Cerebellar cortex (tissue), 1 donor: ENCODE results near the gene SAMD4A.

ENCODE experiments used
- DNase-seq: peaks from one replicate; pipeline ENCODE4 v3.0.0-alpha.2; 2015; ENCODE audit warnings: low spot score

The SAMD4A gene

GRCh38 chr14:54763761-54764160, 196.8 kb downstream of the SAMD4A start:
- DNase-seq: no peak

DNA sequence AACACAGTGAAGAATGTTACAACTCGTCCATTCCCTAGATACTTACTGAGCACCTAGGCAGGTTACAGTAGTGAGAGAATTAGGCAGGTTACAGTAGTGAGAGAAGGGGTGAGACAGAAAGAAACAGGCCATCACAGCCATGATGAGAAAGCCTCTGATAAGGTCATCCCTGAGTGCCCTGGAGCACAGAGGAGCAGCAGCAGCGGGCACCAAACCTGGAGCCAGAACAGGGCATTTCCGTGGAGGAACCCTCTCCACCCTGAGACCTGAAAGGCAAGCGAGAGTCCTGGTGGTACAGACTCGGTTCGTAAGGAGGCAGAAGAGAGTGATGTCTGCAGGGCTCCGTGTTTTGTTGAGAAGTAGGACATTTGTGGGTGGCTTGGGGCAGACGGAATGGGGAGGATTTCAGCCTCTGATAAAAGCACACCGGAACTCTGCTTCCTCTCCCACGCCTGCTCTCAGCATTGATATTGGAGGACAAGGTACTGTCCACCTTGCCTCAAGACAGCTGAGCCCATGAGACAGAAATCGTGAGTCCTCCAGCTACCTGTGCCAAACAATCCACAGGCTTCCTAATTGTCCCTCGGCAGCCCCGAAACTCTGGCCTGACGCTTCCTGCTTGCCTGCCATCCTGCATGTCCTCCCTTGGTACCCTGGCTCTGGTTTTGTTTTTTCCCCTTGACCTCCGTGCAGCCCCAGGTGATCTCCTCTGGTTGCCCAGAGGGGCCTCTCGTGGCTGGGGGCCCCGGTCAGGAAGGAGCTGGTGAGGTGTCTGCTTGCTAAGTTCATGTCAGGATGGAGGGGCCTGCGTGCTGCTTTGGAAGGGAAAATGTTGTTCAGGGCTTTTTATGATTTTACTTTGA, 199.6 kb downstream of the SAMD4A start:
- no peak for DNase-seq

GRCh38 chr14:54767139-54767431, 200.2 kb downstream of the SAMD4A start:
- no peak for DNase-seq

DNA sequence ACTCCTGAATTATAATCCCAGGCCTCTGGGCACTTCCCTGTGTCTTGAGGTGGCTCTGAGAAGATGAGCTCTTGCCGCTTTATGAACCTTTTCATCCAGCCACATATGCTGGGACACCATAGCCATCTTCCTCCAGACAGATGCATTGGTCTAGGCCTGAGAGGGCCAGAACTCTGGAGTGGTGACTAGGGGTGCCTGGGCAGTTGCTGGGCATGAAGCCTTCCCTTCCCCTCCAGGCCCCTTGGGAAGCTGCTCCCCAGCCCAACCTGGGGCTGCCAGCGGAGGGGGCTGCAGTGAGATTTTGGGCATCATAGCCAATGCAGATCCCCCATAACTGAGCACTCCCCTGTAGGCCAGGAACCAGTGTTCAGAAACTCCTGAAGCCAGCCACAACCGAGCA, 200.5 kb downstream of the SAMD4A start:
- no peak for DNase-seq

- no peak for DNase-seq
Measured at GRCh38 chr14:54768501-54769129, 201.7 kb downstream of the SAMD4A start.

DNA sequence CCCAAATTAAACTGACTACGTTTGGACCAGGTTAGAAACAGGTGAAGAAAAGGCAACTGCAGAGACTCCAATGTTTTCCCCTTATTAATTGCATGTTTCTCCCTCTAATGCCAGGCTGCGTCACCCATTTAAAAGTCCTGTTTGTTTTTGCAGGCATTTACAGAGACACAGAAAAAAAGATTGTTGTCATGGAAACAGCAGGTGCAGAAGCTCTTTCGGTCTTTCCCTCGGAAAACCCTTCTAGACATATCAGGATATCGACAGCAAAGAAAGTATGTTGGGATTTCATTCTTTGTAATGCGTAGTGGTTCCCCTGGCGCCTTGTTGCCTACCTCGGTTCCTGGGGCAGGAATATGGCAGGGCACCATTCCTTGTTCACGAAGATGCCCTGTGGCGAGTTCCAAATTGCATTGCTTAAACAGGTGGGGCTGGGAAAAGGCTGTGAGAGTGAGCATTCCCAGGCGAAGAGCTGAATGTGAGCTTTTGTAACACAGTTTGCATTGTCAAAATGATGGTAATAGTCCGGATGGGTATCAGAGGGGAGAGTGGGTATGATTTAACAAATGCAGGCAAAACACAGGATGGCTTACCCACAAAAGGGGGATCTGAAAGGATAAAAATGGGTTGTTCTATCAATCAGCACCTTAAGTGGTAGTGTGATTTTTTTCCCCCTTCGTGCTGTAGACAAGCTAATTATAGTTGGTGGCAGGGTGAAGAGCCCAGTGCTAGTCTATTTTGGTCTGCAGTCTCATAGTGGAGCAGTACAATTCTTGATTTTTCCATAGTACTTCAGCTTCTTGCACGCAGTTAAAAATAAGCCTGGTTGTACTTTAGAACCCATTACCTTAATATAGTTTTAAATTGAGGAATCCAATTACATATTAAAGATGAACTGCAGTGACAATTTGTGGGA, 203.3 kb downstream of the SAMD4A start:
- DNase-seq: no peak

DNA sequence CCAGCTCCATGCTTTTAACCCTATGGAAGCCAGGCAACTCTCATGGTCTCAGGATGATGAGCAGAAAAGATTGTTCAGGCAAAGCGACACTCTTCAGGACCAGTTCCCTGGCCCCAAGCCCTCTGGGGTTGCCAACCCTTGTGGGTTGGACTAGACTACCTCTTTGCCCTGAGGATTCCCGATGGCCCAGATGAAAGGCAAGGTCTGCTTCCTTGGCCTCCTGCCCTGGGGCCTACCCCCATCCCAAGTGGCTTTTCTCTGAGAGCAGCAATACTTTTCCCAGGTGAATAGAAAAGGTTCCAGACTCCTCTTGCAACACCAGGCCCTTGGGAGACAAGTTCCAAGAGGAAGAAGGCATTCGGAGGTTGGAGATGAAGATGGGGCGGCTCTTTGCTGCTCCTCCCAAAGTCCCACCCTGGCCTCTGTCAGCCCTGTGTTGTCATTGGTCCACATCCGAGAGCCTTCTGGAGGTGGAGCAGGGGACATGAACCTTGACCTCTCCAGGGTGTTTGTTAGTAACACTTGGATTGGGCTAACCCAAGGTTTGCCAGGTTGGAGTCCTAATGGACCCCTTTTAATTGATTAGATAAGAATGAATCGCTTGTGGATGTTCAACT, 204.6 kb downstream of the SAMD4A start:
- no peak for DNase-seq

DNA sequence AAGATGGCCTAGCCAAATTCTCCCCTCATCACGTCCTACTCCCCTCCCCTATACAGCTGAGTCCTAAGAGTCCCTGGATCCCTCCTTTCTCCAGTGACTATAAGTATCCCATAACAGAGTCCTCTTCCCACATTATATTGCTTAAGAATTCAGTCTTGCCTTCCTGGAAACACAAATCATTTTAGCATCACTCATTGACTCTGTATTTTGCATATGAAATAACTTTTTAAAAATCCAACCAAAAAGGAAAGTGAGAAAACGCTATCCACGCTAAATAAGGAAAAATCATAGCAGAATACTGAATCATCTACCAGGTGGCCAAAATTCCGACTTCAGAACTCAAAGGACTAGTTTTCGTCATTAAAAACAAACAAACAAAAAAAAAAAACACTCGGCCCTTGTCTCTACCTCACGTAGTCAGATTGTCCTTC, 205.5 kb downstream of the SAMD4A start:
- DNase-seq: no peak

GRCh38 chr14:54773171-54774006, 206.5 kb downstream of the SAMD4A start:
- peak; percentile 93 for DNase-seq

DNA sequence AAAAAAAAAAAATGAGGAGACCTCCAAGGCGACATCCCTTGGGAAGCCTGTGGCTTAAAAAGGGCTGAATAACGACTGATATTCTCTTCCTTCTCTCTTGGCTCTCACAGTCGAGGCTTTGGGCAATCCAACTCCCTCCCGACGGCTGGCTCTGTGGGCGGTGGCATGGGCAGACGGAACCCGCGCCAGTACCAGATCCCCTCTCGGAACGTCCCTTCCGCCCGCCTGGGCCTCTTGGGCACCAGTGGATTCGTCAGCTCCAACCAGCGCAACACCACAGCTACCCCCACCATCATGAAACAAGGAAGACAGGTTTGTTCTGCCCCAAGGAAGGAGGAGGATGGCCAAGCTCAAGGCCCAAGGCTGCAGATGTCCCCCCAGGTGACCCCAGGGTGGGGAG, 207.9 kb downstream of the SAMD4A start:
- DNase-seq: no peak

DNA sequence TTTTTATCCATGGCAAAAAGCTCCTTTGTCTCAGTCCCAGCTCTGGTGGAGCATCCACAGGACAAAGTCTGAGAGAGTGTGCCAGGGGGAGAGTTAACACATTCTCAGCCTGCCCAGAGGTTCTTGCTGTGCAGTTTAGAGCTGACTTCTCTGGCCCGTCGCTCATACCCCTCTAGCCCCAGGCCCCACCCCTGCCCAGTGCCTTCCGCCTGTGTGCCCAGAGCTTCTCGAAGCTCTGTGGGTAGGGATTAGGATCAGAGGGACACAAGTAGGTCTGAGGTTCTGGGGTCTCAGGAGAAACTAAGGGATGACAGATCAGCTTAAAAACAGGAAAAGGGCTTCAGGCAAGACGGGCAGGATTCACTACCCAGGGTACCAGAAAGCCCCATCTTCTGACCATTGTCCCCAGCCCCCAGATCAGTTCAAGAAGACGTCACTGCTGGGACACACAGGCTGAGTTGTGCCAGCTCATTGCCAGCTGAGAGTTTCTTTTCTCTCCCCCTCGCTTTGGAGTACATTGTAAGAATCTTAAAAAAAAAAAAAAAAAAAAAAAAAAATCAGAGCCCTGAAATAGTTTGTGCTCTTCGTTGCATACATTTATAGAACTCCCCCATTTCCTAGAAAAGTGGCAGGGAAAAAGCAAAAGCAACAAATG, 208.7 kb downstream of the SAMD4A start:
- no peak for DNase-seq

DNA sequence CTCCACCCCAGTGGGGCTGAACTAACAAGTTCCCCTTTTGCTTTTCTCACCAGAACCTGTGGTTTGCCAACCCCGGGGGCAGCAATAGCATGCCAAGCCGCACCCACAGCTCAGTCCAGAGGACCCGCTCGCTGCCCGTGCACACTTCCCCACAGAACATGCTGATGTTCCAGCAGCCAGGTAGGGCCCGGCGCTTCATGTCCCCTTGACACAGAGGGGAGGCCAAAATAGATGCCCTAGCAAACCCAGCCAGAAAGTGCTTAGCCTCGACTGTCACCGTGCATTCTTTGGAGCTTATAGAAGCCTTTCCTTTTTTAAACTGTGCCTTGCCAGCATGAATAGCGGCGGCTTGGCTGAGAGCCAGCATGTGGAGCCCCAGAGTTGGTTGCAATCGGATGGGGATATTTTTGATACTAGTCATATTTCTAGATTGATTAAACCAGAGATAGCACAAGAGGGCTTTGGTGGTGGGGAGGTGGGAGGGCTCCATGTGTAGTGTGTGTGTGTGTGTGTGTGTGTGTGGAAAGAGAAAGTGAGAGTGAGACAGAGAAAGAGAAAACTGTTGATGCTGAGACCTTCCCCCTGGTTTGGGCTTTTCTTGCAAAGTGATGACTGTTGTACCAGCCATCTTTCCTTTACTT, 209.6 kb downstream of the SAMD4A start:
- DNase-seq: no peak

DNA sequence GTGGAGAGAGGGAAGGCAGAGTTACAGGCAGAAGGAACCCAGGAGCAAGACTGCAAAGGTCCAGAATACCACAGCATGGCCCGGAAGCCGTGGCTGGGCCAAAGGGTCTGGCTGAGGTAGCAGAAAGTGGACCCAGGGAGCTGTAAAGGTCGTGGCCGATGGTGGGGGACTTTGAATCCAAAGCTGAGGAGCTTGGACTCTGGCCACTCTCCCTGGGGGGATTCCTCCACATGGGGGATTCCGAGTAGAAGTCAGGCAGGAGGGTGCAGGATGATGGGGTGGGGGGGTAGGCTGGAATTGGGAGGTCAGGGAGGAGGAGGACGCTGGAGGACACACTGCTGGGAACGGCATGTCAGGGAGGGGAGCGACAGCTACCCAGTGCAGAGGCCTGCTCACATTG, 210.5 kb downstream of the SAMD4A start:
- DNase-seq: no peak

- no peak for DNase-seq
Measured at GRCh38 chr14:54778618-54779345, 211.9 kb downstream of the SAMD4A start.

DNA sequence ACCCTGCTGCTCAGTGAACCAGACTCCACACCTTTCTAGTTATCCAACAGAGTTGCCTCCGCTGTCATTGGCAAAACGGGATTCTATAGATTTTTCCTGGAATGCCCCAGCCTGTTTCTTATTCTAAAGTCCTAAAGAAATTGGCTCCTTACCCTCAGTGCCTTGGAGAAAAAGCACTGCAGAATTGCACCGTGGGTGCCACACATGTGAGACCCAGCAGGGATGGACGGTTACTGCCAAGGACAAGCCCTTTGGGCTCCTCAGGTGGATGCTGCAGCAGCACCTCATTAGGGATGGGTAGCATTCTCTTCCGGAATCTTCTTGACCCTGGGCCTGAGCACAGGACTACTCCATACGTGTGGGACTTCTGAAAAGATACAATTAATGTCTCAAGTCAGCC, 214.2 kb downstream of the SAMD4A start:
- DNase-seq: no peak

DNA sequence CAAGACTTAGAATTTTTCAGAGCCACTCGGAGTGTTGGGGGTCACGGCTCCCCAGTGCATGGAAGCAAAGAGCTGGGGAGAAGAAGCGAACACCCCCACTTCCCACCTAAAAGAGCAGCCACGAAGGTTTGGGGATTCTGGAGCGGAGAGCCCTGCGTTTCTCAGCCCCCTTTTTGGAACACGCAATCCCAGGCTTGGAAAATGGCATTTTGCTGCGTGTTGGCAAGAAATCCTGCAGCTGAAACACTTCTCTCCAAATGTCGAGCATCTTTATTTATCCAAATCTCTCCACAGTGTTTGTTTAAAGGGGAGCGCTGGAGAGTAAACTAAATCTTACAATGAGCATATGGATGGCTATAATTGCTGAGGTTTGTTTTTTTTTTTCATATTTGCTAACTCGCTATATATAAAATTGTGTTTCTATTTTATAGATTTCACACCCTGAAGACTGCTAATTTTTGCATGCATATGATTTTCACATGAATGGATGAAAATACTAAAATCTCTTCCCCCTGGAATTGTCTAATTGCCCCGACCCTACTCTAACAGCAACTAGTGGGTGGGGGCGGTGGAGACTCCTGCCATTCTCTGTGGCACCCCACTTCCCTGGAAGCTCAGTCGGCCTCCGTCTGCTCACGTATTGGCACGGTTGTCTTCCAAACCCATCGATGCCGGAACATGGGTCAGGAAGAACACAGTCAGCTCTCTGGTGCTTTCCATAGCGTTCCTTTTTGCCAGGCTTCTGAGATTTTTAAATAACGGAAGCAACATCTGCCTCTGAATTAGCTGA, 215.2 kb downstream of the SAMD4A start:
- DNase-seq: peak; percentile 50

DNA sequence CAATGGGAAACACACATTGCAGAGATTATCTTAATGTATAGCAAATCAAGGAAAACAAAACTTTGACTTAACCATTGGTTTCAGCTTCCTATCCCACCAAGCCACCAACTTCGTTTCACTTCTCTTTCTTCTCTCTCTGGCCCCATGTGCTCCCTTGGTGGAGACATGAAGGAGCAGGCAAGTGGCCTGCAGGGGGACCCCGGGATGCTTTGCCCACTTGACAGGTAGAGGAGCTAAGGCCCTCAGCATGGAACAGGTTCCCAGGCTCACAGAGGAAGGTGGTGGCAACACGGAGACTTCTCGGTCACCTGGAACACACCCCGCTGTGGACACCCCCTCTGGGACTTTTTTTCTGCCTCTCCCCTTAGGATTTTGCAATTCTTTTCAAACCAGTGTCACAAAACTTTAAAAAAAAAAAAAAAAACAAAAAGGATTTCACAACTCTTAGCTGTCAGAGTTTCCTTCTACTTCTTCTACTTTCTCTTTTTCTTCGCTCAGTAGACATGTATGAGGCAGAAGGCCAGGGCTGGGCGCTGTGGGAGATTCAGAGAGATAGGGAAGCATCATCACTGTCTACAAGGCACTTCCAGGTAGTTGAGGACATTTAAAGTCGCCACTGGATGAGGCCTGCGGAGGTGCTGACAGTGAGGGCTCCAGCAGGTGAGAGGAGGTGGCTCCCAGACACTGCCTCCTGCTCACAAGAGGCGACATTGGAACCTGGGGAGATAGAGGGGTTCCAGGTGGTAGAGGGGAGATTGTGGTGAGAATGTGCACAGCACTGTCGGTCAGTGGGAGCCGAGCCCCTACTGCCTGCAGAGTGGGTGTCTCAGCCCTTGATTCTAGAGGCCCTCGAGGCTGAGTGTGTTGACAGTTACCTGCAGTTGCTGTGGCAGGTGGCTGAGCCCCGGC, 216.1 kb downstream of the SAMD4A start:
- peak; percentile 42 for DNase-seq

GRCh38 chr14:54783660-54784015, 216.7 kb downstream of the SAMD4A start:
- DNase-seq: no peak
